Activated CD4-positive, alpha-beta T cell treated with anti-CD3 and anti-CD28 coated beads, Interleukin-2, amount 50 U/mL, for 16 hours (primary cell): Measurements from ENCODE around the gene PDE4D.

Source experiments
- DNase-seq: peaks from one replicate; pipeline ENCODE4 v3.0.0-alpha.2; 2020

PDE4D gene

GRCh38 chr5:59732301-59732700 lies 161.2 kb downstream of the PDE4D start:
- DNase-seq = no peak

- DNase-seq = no peak
These were observed 161.7 kb downstream of the PDE4D start for GRCh38 chr5:59731809-59732208.

GRCh38 chr5:59729820-59730219 lies 163.7 kb downstream of the PDE4D start:
- no peak for DNase-seq

- no peak for DNase-seq
These were observed 164.2 kb downstream of the PDE4D start for GRCh38 chr5:59729357-59729756.

- DNase-seq = no peak
These were observed 165.2 kb downstream of the PDE4D start for GRCh38 chr5:59728356-59728755.

GRCh38 chr5:59727186-59727585 lies 166.3 kb downstream of the PDE4D start:
- no peak for DNase-seq

- no peak for DNase-seq
These were observed 168.1 kb downstream of the PDE4D start for GRCh38 chr5:59725392-59725767.

- DNase-seq = peak; percentile 39
These were observed 168.8 kb downstream of the PDE4D start for GRCh38 chr5:59724482-59725391.

GRCh38 chr5:59722874-59723273 lies 170.7 kb downstream of the PDE4D start:
- DNase-seq = peak; percentile 1

GRCh38 chr5:59721741-59722140 lies 171.8 kb downstream of the PDE4D start:
- no peak for DNase-seq

- DNase-seq = no peak
These were observed 173.5 kb downstream of the PDE4D start for GRCh38 chr5:59720063-59720462.

GRCh38 chr5:59716966-59717500 lies 176.5 kb downstream of the PDE4D start:
- no peak for DNase-seq

GRCh38 chr5:59716029-59716428 lies 177.5 kb downstream of the PDE4D start:
- no peak for DNase-seq

- DNase-seq = no peak
These were observed 178.3 kb downstream of the PDE4D start for GRCh38 chr5:59715228-59715627.

- no peak for DNase-seq
These were observed 180.1 kb downstream of the PDE4D start for GRCh38 chr5:59713498-59713844.

GRCh38 chr5:59712836-59713497 lies 180.6 kb downstream of the PDE4D start:
- no peak for DNase-seq

GRCh38 chr5:59711310-59711709 lies 182.2 kb downstream of the PDE4D start:
- DNase-seq = no peak

GRCh38 chr5:59709846-59710245 lies 183.7 kb downstream of the PDE4D start:
- DNase-seq = no peak

- no peak for DNase-seq
These were observed 184.1 kb downstream of the PDE4D start for GRCh38 chr5:59709346-59709821.

- DNase-seq = no peak
These were observed 188.6 kb downstream of the PDE4D start for GRCh38 chr5:59704936-59705335.

- DNase-seq = no peak
These were observed 189.7 kb downstream of the PDE4D start for GRCh38 chr5:59703789-59704188.

GRCh38 chr5:59698207-59699178 lies 195.0 kb downstream of the PDE4D start:
- DNase-seq = no peak

- DNase-seq = no peak
These were observed 199.1 kb downstream of the PDE4D start for GRCh38 chr5:59694411-59694810.
